ENCODE results near the gene KRT78.

KRT78 gene

DNA sequence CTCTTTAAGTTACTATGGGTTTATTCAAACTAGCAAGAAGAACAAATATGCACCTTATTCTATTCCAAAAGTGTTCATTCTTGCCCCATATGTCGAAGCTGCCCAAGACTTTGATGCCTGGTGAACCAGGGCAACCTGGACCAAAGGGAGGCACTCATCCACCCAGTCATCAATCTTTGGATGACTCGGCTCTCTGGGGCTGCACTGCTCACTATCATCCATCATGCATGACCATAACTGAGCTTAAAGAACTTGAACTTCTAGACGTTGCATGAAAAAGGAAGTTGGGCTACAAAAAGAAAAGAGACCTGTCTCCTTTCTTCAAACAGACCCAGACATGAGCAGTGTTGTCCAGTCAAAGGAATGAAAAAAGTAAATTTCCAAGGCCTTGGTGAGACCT lies 36.0 kb downstream of the KRT78 start:
- no peak for DNase-seq (ENCODE audit: low spot score)

DNA sequence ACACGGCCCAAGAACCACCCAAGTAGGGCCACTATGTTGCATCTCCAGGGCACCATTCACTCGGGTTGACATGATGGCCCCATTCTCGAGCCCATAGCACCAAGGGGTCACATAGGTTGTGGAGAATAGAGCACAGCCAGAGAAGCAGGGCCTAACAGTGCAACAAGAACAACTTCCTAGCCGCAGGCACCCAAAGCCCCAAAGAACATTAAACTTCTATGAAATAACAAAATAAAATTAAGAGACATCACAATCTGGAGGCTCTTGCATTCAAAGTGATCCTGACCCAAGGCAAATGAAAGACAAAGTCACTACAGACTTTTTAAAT lies 36.8 kb downstream of the KRT78 start:
- DNase-seq (ENCODE audit: low spot score): no peak

DNA sequence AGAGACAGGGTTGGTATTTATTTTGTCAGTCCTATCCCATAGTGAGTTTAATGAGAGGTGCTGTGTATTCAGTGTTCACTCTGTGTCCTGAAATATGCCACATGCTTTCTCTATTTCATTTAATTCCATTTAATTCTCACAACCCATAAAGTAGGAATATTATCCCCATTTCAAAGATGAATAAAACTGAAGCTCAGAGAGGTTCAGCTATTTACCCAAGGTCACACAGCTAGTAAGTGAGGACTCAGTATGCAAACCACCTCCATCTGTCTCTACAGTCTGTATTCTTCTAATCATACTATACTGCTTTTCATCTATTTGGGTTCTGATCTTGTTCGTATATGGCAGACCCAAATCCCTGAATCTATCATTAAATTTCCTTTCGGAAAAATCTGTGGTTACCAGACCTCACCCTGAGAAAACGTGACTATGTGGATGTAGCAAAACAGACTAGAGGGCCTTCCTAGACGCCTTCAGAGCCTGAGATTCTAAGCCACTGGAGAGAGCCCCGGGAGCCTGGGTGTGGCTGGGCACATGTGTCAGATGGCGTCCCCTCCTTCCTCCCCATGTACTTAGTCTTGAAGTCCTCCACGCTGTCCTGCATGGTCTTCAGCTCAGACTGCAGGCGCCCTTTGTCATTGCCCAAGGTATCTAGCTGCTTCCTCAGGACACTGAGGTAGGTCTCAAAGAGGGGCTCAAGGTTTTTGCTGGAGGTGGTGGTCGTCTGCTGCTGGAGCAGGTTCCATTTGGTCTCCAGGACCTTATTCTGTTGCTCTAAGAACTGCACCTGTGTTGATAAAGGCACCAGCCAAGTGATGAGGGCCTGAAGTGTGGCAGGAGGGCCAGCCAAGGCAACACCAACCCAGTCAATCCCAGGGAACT lies 37.4 kb downstream of the KRT78 start:
- DNase-seq (ENCODE audit: low spot score): no peak

DNA sequence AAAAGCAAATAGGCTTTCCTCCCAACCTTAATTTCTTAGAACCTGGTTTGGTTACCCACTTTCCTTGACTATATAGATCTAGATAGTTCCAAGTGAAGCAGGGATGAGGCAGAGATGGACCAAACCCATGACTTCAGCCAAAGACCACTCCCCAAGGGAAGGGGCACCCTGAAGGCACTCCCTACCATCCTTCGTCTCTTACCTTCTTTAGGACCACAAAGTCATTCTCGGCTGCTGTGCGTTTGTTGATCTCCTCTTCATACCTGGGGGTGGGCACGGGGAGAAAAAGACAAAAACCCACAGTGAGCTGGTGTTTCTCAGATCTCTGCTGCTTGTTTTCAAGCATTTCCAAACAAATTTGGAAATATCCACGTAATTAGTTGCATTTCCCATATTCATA lies 38.2 kb downstream of the KRT78 start:
- DNase-seq (ENCODE audit: low spot score): no peak

DNA sequence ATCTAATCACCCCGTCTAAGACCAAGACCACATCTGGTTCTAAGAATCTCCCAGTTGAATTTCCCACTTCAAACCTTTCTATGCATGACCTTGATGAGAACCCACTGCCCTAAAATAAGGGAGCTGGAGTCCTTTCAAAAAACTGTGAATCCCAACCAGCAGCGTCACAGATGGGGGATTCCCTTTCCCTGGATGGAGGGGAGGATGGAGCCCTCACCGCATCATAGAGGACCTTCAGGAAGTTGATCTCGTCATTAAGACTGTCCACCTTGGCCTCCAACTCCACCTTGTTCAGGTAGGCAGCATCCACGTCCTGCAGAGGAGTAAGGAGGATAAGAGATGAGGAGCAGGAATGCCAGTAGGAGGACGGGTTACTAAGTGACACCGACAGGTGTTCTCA lies 39.6 kb downstream of the KRT78 start:
- no peak for DNase-seq (ENCODE audit: low spot score)

DNA sequence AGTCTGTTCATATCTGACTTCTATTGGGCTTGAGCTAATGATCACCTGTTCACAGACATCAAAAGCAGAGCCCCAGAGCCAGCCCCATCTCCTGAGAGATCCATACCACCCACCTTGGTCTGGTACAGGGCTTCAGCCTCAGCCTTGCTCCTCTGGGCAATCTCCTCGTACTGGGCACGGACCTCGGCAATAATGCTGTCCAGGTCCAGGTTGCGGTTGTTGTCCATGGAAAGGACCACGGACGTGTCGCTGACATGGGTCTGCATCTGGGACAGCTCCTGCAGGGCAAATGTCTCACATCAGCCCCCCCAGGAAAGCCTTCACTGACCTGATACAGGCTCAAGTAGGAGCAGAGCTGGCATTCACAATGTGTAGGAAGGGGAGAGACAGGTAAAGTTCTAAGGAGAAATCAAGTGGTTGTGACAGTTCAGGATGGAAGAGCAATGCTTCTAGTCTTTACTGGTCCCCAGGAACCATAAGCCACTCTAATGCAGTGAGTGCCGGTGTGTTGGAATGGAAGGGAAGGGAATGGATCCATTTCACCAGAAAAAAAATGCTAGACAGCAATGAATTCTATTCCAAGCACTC lies 40.1 kb downstream of the KRT78 start:
- no peak for DNase-seq (ENCODE audit: low spot score)

DNA sequence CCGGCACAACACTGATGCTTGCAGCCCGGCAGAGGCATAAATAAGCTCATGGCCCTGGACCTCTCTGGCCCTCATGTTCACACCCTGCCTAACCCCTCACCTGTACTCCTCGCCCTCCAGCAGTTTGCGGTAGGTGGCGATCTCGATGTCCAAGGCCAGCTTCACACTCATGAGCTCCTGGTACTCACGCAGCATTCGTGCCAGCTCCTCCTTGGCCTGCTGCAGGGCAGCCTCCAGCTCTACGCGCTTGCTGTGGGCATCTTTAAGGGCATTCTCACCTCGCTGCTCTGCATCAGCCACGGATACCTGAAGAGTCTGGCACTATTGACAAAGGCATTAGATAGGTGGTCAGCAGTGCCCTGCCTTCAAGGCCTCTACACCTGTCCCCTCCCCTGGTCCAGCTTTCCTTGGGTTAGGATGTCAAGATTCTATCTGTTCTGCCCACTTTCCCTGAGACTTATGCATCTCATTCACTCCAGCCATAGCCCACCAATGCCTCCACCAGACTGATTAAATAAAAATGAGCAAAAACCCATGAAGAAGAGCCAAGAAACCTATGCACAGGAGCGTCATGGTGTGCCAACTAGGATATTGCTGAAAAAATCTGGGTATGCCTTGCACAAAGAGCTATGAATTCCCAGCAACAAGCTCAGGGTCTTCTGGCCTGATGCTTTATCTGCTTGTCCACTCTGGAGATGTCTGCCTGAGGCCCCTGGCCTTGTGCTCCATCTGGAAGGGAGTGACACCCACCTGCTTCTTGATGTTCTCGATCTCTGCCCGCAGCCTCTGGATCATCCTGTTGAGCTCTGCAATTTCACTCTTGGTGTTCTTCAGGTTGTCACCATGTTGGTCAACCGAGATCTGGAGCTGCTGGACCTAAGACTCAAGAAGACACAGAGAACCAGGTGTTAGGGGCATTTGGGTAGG lies 41.0 kb downstream of the KRT78 start:
- DNase-seq (ENCODE audit: low spot score): no peak

DNA sequence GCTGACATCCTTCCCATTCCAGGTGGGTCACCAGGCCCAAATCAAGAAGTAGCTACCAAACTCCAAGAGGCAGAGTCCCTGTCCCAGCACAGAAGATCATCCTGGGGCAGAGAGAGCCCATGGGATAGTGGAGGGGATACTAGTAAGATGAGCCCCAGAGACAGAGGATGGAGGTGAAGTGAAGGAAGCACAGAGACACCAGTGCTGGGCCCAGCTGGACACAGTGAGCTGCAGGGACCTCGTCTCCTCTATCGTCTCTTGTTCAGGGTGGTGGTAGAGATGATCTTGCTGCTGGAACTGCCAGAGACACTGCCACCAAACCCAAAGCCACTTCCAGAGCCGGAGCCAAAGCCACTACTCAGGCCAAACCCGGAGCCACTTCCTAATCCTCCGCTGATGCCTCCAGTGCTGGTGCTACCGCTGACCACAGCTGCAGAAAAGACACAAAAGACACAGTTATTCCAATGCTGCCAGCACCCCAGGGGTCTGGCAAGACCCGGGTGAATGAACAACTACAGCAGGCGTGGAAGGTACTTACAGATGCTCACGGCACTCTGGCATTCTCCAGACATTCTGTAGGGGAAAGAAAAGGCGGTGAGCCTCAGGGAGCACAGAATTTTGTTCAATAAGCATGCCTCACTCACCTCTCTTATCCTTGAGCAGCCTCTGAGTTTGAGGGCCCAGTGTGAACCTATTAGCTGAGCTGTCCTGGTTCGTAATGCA lies 41.8 kb downstream of the KRT78 start:
- DNase-seq (ENCODE audit: low spot score): no peak

DNA sequence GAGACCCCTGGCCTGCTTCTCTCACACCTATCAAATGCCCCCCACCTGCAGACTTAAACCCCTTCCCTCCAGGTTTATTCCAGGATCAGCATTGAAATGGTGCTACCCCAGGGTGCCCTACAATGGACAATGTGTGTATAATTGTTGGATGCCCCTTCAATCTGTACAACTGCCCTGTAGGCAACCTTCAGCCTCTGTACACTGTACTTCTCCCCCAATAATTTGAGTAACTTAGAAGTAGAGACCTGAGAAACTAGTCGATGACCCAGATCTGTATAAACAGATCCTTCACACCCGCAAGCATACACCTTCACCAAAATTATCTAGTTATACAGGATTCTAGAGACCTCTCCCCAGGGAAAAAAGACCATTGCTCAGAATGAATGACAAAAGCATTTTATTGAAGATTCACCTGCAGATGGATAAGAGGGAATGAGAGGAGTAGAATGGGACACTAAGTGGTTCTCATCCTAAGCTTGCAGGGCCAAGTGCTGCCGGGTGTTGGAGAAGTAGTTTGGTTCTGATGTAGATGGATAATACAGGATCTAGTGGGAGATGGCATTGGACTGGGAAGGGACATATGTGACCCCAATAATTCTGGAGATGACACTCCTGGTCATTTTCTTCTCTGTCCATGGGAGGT lies 42.5 kb downstream of the KRT78 start:
- DNase-seq (ENCODE audit: low spot score): no peak

DNA sequence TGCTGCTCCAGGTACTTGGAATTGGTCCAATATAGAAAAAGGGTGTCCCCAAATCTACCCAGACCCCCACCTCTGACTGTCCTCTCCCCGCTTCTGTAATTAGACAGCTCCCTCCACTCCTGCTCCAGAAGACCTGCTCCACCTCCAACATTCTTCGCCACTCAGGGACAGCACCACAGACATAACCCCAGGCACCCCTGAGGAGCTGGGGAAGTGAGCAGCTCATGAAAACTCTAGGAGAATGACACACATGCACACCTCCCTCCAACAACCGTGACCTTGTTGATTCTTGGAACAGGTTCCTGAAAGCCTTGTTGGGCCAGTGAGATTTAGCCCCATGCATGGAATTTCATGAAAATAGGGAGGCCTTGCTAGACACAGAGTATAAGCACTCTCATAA lies 43.1 kb downstream of the KRT78 start:
- DNase-seq (ENCODE audit: low spot score): no peak

DNA sequence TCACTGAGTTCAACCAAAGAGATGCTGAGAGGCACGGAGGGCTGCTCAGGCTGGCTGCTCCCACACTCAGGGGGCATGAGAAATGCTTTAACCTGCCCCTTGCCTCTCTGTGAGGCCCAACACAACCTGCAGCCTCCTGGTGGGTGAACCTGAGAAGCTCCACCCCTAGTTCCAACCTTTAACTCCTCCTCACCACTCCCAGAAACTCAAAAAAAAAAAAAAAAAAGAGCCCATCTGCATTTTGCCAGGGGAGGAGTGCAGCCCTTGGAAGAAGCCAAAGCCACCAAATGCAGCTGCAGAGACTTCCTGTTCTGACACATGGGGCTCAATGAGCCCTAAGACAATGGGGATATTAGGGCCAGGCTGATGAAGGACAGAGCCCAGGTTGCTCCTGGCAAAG lies 43.8 kb downstream of the KRT78 start:
- no peak for DNase-seq (ENCODE audit: low spot score)

DNA sequence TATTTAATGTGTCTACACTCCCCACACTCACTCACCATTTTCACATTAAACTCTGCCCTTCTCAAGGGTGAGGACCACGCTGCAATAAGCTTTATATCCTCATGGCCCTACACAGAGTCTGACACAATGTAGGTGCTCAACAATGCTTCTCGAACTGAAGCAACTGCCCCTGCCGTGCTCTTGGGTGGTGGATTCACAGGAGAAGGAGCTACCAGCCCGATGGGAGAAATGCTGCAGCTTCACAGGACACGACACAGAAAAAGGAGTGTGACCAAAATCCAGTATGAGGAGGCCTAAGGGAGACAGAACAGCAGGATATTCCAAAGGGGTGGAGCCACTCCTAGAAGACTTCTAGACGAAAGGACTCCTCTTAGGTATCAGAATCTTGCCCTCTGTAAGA lies 46.4 kb downstream of the KRT78 start:
- no peak for DNase-seq (ENCODE audit: low spot score)

DNA sequence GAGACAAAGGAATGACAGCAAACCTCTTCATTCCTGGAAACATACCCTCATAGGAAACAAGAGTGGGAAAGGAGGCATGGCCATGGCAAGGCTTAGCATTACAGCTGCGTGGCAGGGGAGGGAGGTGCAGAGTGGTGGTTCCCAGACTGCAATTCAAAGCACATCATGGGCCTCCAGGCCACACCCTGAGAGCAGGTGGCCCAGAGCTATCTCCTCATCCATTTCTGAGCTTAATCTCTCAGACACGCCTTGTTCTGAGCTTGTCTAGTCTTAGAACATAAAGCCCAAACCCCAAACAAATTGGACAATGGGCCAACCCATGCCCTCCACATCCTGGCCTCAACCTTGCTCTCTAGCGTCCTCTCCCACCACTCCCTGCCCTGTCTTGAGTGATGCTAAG lies 47.0 kb downstream of the KRT78 start:
- no peak for DNase-seq (ENCODE audit: low spot score)

DNA sequence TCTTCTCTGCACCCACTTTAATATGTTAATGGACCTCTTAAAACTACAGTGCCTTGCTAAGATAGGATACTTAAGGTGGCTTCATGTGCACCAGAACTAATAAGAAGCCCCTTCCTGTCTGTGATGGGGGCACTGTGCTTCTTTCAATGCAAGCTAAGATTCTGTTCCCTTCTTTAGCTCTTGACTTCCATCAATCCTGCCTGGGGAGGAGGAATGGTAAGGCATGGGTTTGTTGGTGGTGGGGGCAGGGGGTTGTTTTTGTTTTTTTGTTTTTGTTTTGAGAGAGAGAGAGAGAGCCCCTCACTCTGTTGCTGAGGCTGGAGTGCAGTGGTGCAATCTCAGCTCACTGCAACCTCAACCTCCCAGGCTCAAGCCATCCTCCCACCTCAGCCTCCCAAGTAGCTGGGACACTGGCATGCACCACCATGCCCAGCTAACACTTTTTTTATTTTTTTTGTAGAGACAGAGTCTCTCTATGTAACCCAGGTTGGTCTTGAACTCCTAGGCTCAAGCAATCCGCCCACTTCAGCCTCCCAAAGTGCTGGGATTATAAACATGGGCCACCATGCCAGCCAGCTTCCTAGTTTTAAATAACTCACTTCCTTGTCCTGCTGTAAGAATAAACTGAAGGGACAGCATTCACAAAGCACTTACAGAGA lies 48.4 kb downstream of the KRT78 start:
- no peak for DNase-seq (ENCODE audit: low spot score)

DNA sequence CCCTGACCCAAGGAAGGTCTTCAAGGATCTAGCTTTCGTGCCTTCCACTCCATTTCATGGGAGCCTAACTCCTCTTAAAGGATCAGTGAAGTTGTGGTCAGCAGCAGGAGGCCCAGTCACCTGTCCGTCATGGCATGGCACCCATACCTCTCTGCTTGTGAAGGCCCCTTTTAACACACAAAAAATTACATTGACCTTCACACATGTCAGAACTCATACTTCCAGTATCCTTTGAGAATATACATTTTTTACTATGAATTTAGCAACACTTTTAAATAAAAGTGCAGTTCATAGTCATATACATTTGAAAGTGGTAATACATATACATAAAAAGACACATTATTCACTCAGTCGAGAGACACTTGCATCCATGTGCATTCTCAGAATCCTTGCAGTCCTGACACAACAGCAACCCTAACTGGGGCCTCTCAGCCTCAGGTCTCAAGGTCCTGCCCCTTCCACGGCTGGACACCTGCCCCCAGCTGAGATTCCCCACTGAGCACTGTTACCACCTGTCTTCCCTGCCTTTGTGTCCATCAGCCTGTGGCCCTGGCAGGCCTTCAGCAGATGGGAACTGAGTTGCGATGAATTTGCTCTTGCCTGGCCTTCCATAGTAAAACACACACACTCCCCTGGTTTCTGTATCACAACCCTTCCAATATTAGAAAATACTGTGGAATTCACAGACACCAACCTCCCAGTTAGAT lies 49.1 kb downstream of the KRT78 start:
- no peak for DNase-seq (ENCODE audit: low spot score)

DNA sequence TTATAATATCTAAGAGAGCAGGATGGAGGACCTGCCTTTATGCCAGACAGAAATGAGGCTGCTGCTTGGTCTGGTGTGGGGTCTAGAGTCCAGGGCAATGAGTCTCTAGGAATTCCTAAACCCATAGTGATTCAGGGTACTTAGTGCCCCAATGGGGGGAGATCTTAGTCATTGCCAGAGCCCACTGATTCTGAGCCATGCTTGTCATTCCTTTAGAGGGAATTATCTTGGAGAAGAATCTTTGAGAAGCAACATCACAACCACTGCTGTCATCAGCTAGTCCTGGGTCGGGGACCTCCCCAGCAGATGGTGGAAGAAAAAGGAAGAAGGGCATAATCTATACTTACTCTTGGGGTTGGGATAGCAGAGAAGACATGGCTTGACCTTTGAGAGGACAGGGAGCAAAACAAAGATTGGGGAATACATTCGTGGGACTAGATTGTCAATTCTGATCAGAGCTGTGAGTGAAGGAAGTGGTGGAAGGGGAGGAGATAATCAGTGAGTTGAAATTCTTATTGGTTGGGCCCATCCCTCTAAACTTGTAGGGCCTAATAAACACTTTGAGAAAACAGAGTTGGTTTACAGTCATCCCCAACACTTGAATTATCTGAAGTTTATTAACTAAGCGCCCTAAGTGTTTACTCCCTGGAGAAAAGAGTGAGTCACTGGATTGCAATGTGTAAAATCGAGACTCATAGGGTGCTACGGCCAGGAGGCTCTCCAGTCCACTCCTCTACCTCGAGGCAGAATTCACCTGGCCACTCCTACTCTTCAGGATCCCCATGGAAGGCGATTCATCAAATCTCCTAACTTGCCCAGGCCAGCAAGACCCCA lies 49.9 kb downstream of the KRT78 start:
- peak; percentile 22 for DNase-seq (ENCODE audit: low spot score)

DNA sequence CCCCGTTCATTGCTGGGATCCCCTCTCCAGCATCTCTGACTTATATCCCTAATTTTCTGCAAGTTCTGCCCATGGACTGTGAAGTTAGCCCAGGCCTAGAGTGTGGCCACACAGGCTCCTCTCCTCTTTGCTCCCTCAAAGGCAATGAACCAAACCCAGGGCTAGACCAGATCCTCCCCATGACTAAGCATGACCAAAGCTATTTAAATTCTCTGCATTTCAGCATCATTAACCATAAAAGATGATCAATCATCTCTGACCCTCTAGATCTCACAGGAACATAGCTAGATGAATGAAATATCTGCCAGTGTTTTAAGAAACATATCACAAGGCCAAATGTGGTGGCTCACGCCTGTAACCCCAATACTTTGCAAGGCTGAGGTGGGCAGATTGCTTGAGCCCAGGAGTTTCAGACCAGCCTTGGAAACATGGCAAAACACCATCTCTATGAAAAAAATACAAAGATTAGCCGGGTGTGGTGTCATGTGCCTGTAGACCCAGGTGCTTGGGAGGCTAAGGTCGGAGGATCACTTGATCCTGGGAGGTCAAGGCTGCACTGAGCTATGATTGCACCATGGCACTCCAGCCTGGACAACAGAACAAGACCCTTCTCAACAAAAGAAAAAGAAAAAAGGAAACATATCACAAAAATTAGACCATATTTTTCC lies 50.7 kb downstream of the KRT78 start:
- DNase-seq (ENCODE audit: low spot score): peak; percentile 73

DNA sequence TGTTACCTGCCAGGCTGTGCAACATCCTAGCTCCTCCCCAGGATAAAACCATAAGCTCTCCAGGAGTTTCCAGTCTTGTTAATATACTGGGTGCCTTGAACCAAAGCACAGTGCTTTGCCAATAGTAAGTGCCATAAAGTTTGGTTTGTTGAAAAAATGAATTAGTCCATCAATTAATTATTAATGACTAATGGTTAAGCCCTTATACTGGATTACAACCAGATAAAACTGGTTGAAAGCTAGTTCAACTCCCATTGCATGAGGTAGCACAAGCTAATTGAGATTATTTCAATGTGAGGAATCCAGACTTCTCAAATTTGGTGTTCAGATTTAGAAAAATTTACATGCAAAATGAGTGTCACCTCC lies 51.3 kb downstream of the KRT78 start:
- DNase-seq (ENCODE audit: low spot score): no peak

DNA sequence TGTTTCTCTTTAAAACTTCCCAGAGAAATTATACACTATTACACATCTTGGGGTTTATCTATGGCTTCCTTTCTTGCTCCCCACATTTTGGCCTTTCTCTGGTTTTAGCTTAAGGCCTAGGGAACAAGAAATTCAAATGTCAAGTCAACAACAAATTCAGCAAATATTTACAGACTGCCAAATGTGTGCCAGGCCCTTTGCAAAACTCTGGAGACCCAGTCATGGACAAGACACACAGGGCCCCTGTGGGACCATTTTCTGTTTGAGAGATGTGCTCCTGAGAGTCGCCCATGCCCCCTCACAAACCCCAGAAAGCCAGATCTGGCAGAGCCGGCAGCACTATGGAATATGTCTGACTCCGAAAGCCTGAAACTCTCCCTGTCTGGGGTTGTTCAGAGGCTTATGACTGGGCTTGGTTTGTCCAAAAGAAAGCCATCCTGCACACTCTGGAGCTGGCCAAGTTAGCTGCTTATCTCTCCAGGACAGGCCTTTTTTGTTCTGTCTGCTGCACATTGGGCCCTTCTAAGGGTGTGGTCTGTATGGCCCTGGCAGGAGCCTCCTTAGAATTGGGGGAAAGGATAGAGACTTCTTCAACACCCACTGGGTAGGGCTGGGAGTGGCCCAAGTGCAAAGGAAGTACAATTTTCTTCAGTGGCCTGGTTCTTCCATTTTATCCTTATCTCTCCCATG lies 51.8 kb downstream of the KRT78 start:
- no peak for DNase-seq (ENCODE audit: low spot score)
